ENCODE results near the gene DNAJB1.
"Not testable (repeated sequence)": the region's sequence is repeated elsewhere in the genome, so short reads cannot be mapped to it uniquely, and the experiment has no call there.

The DNAJB1 gene

DNA sequence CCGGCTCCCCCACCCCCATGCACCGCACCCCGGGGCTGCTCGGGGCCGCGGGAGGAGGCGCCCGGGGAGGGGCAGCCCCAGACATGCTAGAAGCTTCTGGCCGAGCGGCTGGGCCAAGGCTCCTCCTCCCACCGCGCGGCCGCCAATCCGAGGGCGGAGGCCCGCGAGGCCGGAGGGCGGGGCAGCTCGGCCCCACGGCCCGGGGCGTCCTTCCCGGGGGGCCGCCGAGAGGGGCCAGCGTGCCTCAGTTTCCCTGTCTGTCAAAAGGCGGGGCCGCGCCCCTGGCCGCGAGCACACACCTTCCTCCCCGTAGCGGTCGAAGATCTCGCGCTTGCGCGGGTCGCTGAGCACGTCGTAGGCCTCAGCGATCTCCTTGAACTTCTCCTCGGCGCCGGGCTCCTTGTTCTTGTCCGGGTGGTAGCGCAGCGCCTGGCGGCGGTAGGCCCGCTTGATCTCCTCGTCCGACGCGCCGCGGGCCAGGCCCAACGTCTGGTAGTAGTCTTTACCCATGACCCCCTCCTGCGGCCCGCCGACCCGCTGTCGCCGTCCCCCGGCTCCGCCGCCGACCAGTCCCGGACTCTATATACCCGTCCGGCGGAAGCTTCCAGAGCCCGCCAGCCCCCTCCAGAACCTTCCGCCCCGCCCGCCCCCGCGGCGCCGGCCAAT, at the start of gene DNAJB1:
Gene DNAJB1, minus strand, starts transcription at position 558 of the 666 bp plus-strand sequence. Its CDS starts 48 bp downstream, at position 510.
- DNase-seq: peak; percentile 79

DNA sequence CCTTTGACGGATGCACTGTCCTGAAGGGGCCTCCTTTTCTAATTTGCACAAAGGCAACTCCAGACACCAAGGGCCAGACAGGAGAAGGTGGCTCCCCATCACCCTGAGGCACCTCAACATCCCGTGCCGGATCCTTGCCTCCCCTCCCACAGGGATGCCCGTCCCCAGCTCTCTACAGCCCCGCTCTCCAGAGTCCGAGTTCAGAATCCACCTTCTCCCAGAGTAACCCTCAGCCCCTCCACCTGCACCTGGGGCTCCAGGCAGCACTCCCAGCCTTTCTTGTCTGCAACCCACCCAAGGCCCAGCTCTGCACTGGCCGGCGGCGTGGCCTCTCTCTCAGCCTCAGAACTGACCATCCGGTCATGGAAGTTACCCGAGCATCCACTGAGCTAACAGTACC, 48.9 kb upstream of the DNAJB1 start:
- no peak for DNase-seq

DNA sequence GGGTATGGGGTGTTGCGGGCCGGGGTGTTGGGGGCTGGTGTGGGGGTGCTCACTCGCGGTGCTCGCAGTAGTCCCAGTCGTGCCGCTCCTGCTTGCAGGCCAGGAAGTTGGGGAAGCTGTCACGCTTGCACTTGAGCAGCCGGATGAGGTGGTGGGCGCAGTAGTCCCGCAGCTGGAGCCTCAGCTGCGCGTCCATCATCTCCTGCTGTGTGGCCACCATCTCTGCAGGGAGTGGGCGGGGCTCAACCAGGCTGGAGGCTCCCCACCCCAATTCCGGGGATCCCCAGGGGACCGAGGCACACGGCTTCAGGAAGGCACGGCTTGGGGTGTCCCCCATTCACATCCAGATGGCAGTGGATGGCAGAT, 48.5 kb upstream of the DNAJB1 start:
- DNase-seq: peak; percentile 17

DNA sequence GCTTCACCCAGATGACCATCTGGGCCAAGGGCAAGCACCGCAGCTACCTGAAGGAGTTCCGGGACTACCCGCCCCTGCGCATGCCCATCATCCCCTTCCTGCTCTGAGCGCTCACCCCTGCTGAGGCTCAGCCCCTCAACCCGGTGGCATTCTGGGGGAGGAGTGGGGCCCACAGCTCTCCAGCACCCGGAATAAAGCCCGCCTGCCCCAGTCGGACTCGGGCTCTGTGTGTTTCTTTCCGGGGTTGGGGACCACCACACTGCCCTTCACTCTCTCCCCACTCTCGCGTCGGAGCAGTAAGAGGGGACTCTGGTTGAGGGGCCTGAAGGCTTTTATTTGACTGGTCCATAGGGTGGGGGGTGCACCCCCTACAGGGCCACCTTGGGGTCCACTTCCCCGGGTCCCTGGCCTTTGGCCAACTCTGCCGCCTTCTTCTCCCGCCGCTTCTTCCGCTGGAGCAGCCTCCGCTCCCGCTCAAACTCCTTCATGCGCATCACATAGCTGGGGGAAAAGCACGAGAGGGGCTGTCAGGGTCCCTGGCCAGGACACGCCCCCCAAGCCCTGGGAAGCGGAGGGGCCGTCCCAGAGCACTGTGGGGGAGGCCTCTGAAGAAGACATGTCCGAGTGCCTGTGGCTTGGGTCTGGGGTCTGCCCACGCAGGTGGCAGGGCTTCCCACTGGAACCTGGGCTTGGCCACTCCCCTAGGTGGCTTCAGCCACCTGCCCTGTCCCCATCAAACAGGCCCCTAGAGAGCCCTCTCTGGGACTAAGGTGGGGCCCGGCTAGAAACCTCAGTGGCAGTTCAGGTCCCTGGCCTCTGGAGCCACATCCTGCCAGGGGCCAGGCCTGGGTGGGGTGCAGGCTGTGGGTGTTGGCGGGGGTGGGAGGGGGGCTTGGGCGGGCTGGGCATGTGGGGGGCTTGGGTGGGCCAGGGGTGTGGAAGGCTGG, 47.8 kb upstream of the DNAJB1 start:
- no peak for DNase-seq

DNA sequence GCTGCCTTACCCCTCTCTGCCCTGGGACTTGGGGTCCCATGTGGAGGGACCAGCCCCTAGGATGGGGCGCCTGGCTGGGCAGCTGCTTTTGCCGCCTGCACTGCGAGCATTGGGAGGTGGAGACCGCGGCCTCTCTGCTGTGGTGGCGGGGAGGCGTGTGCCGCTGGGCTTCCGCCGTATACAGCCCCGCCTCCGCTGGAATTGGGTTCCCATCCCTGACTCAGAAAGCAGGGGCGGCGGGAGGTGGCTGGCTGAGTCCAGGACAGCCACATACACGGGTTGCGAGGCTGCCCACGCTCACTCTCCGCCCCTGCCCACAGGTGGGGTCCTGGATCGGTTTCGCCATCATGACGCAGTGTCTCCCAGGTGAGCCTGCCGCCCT, 47.1 kb upstream of the DNAJB1 start:
- DNase-seq: no peak

DNA sequence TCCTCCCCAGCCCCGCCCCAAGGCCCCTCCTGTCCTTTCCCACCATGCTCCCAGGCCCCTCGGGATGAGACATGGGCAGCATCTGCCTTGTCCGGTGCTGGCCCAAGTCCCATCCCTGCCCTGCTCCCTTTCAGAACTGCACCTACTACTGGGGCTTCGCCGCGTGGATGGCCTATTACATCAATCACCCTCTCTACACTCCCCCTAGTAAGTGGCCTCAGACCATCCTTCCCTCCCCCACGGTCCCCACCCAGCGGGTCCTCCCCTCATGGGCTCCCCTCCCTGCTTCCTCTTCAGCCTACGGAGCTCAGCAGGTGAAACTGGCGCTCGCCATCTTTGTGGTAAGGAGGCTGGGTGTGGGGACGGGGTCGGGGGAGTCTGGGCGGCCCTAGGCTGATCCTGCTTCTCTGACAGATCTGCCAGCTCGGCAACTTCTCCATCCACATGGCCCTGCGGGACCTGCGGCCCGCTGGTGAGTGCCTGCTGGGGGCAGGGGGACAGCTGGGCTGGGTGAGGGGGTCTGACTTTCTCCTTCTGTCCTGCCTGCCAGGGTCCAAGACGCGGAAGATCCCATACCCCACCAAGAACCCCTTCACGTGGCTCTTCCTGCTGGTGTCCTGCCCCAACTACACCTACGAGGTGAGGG, 46.6 kb upstream of the DNAJB1 start:
- not testable (repeated sequence) for DNase-seq

DNA sequence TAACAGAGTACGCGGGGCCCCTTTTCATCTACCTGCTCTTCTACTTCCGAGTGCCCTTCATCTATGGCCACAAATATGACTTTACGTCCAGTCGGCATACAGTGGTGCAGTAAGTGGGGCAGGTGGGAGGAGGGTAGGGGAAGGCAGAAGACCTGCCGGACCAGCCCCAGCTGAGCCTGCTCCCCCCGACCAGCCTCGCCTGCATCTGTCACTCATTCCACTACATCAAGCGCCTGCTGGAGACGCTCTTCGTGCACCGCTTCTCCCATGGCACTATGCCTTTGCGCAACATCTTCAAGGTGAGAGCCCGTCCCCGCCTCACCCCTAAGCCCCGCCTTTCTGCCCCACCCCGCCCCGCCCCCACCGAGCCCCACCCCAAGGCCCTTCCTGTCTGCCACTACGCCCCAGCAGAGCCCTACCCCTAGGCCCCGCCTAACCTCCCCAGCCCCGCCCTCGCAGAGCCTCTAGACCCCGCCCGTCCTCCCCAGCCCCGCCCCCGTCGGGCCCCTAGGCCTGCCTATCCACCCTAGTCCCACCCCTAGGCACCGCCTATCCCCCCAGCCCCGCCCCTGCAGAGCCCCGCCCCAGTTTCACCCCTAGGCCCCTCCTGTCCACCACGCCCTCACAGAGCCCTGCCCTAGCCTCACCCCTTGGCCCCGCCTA, 45.9 kb upstream of the DNAJB1 start:
- peak; percentile 64 for DNase-seq

DNA sequence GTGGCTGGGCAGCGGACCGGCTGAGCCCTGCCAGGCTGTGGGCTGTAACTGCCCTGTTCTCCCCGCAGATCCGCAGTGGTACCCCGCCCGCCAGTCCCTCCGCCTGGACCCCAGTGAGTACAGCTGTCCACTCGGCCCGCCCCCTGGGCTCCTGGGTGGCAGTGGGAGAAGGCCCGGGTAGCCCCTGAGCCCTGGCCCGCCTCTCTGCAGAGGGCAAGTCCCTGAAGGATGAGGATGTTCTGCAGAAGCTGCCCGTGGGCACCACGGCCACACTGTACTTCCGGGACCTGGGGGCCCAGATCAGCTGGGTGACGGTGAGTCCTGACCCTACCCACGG, 45.4 kb upstream of the DNAJB1 start:
- no peak for DNase-seq

DNA sequence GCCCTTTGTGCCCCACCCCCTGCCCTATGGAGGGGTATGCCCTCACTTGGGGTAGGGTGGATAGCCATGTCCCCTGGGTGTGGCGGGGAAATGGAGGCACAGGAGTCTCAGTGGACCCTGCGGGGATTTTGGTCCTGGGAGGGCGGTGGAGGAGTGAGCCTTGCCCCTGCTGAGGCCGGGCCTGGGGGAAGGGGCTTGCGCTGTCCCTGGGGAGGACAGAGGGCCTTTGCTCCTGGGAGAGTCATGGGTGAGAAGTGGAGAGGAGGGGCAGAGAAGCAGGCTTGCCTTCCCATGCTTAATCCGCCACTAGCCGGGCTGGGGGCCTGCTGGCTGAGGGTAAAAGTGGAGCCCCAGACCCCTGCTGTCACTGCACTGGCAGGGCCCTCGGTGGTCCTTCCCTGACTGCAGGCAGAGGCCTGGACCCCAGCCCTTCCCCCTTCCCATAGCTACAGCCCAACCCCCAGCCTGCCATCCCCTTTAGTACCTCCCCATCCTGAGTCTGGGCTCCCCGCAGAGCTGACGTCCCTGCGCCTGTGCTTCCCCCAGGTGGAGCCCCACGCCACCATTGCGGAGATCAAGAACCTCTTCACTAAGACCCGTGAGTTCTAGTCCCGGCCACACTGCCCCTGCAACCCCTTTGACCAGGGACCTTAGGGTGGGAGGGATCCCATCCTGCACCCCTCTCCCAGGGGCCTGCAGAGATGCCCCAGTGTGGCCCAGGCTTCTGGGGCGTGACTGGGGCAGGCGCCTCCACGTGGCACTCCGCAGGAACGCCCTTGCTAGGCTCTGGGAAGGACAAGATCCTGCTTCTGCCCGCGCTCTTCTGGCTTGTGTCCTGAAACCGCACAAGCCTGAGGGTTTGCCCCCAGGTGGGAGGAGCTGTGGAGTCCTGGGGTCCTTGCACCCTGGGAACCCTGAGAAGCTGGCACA, 44.7 kb upstream of the DNAJB1 start:
- DNase-seq: no peak

DNA sequence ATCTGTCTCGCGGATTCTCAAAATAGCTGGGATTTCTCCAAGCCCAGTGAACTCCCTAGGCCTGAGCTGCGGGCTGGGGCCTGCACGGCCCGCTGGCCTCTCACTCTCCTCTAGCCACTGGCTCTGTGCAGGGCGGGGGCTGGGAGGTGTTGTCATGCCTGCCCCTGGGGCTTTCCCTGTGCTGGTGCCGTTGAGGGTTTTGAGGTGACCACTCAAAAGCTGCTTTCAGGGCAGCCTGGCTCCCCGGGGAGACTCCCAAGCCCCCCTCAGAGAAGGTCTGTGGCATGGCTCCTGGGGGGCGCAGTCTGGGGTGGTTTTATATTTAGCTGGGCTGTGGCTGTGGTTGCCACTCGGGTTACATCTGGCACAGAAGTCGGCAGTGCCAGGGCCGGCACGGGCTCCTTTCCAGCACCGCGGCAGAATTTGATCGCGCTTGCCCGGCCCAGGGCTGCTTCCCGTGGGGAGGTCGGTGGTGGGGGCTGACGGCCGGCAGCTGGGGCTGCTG, 43.7 kb upstream of the DNAJB1 start:
- peak; percentile 51 for DNase-seq

DNA sequence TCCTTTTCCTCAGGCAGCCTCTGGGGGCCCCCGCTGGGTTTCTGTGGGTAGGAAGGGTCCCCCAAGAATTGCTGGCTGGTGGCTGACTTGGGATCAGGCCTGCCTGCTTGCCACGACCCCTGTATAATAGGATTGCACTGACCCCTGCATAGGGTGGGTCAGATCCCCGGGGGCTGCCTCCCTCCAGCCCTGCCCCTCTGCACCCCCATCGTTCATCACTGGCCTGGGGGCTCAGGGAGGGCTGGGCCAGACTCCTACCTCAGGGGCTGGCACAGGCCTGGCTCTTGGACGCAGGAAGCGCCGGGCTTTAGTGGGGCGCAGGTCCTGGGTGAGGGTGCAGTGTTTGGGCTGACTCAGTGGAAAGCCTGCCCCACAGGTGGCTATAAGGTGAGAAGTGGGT, 43.1 kb upstream of the DNAJB1 start:
- DNase-seq: no peak

DNA sequence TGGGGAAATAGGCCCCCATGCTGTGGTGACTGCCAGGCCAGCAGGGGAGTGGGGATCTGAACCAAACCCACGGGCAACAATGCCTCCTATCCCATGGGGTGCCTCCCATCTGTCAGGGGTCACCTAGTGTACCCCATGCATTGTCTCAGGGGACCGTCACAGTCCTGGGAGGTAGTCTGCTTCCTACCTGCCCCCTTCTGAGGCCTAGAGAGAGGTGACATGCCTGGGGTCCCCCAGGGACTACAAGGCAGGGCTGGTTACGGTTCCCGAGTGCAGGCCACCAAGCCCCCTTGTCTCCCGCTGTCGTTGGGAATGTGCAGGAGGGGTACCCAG, 42.5 kb upstream of the DNAJB1 start:
- no peak for DNase-seq

DNA sequence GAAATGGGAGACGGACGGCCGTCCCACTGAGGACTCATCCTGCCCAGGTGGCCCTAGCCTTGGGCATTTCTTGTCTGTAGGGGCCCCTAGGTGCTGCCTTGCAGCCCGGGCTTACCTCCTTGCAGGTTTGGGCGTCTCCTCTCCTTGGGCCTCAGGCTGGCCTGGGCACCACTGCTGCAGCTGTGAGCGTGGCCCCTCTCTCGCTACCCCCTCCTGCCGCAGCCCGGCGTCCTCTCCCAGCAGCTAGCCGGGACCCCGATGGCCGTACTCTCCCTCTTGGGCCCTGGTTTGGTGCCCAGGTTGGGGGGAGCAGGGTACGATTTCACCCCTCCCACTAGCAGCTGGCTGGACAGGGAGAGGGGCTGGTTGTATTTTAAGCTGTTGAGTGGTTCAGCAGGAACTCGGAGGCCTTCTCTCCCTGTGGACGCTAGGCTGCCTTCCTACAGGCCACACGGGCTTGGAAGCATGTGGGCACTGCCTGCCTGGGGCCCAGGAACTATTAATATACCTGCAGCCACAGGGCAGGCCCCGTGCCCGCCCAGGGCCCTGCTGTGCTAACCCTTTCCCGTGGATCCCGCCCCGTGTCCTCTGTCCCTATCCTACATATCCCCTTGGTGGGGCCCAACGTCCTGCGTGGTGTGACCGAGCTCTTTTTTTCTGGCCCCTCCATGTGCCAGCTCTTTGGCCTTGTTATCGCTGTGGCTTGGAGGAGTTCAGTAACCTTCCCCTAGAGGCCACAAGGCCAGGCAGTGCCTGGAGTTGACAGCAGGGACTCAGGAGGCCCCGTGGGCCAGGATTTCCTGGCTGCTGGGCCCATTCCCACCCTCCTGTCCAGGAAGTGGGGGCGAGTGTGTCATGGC, 41.9 kb upstream of the DNAJB1 start:
- no peak for DNase-seq

DNA sequence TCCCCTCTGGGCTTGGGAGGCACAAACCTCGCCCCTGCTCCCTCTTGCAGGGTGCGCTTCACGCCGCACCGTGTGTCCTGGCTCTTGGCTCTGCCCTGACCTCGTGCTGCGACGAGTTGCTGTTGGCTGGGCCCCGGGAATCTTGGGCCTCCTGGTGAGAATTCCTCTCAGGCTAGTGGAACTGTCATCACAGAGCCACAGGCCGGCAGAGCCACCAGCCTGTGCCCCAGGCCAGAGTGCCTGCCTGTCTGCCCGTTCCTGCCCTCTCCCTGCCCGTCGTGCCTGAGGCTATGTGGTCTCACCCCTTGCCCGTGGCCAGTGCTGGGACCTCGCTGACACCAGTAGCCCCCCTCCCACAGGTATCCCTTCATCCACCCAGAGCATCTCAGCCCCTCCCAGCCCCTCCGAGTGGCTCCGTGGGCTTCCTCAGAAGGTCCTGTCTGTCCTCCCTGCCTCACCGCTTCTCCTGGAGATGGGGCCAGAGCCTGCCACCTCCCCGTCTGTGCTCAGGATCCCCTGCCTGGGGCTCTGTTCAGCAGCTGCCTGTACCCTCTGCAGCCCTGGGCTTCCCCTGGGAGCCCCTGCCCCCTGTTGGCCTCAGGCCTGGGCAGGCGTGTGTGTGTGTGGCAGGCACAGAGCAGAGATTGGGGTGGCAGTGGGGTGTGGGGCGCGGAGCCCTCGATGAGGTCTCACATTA, 40.3 kb upstream of the DNAJB1 start:
- DNase-seq: no peak

DNA sequence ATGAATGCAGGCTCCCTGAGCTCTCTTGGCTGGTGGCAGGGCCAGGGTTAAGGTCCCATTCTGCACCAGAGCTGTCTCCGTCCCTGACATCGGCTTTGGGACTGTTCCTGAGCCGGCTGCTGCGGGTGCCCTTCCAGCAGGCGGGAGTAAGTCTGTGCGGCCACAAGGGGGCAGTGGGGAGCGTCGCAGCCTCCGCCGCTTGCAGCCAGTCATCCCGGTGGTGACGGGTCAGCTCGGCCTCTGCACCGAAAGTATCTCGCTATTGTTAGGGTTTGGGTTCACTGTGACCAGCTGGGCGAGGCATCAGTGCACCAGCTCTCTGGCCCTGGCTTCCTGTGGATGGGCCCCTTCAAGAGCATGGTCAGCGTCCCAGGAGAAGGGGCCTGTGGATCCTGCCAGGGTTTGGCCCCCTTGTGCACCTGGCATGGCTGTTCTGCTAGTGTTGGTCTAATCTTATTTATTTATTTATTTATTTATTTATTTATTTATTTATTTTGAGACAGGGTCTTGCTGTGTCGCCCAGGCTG, 38.5 kb upstream of the DNAJB1 start:
- peak; percentile 74 for DNase-seq

DNA sequence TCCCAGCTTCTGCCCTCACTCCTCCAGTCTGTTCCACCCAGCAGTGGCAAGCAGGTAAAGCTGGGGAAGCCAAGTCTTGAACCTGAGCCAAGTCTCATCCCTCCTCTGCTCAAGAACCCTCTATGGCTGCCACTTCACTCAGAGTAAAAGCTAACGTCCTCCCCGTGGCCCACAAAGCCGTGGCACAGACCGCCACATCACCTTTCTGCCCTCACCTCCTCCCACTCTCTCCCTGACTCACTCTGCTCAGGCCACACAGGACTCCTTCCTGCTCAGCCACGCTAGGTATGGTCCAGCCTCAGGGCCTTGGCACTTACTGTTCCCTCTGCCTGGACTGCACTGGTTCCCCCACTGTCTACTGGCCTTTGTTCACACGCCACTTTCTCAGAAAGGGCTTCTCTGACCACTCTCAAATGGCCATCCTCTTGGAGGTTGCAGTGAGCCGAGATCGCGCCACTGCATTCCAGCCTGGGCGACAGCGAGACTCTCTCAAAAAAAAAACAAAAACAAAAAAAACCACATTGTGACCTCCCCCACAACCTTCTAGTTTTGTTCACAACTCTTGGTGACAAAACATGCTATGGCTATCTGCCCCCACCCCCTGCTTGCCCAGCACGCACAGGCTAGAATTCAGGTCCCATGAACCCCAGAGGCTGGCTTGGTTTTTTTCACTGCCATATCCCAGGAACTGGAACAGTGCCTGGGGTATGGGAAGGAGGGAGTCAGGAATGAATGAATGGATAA, 37.9 kb upstream of the DNAJB1 start:
- no peak for DNase-seq

DNA sequence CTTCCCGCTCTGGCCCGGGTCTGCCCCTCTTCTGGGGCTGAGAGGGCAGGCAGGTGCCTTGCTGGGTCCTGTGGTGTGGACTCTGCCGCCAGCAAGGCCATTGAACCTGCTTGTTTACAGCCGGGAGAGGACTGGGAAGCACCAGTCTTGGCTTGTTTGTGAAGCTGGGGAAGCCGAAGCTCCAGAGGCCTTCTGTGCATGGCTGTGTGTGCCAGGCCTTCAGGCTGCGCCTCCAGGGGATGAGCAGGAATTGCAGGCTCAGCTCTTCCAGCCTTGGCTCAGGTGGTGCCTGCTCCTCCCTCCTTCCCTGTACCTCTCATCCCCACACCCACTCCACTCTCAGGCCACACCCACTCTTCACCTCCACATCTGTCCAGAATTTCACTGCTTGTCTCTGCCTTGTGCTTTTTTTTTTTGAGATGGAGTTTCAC, 36.2 kb upstream of the DNAJB1 start:
- no peak for DNase-seq

DNA sequence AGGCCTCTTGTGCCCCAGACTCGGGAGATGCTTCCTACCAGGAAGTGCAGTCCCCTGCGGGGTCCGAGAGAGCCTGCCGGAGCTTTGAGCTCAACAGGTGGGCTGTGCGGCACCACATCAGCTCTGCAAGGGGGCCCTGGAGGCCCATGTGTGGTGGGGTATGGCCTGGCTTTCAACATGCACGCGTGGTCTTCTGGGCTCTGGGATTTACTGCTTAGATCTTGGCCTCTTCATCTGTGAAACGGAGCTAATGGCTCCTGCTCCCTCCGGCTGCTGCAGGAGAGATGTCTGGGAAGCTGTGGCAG, 35.7 kb upstream of the DNAJB1 start:
- DNase-seq: no peak

DNA sequence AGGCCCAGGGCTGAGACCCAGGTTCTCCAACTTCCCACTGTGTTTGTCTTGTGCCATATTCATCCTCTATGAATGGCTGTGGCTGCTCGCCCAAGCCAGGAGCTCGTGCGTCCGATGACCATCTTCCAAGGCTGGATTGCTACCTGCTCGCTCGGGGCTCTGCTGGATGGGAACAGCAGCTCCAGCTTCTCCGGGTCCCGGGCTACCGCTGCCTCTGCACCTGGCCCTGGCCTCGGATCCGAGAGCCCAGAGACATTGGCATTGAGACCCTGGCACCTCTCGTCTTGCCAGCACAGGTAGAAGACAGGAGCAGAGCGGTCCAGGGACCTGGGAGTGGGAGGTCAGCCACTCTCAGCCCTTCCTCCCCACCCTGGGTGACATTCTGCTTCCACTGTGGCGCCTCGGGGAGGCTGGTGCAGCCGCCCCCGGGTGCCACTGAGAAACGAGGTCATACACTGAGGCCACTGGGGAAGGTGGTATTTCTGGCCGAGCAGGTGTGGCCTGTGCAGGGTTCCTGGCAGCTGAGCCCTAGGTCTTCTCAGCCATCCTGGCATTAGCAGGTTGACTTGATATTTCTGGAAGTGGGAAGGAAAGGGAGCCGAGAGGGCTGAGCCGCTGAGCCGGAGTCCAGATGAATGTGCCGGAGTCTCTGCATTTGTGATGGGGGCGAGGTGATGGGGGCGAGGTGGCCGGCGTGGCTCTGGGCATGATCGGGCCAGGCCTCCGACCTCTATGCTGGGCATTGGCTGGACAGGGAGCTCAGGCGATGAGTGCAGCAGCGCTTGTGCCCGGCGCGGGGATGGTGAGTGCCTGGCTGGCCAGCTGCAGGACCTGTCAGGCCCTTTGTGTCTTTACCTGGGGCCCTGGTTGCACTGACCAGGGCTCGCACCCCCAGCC, 35.1 kb upstream of the DNAJB1 start:
- DNase-seq: no peak
